Measurements from ENCODE around the gene KCNJ18.
"Not testable (repeated sequence)": the region's sequence is repeated elsewhere in the genome, so short reads cannot be mapped to it uniquely, and the experiment has no call there.

KCNJ18 gene

DNA sequence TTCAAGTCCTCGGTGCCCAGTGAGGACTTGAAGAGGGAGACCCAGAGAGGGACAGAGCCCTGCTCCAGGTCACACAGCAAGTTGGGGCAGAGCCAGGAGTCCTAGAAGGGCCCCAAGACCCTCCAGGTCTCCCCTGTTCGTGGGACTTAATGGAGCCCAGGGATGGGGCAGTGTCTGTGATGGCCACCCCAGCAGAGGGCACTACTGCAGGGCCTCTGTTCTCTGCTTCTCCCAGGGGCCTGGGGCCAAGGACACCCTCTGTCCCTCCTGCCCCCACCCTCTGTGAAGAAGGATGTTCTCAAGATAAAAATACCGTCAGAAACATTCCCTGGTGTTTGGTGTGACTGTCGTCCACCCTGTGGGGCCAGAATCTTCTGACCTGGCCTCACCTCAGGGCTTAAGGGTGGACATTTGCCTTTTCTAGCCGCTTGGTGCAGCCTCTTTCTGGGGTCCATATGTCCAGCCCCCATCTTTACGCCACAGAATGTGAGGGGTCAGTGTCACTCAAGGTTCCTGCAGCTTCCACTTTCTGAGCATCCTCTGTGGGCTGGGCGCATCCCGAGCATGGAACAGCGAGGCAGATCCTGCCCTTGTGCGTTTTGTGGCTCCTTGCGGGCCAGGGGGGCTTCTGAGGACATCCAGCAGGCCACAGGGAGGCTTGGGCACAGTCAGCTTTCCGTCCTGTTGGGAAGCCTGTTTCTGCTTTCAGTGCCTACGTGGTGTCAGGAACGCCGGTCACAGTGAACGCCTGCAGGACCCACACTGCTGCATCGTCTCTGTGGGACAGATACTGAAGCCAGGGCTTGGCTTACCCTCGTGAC lies at the start of gene KCNJ18:
Gene KCNJ18 (plus strand): TSS at position 641 of the 821 bp plus-strand sequence. CDS start 10,264 bp downstream, outside the sequence.
- not testable (repeated sequence) for H3K9me3 Mint-ChIP-seq, DNase-seq, H3K4me3 Mint-ChIP-seq, H3K4me1 Mint-ChIP-seq, H3K27ac Mint-ChIP-seq, ATAC-seq, H3K27me3 Mint-ChIP-seq

- H3K4me1 Mint-ChIP-seq, DNase-seq, ATAC-seq, H3K27me3 Mint-ChIP-seq, H3K4me3 Mint-ChIP-seq: not testable (repeated sequence)
- Mint-ChIP-seq H3K9me3 (peaks cover 0 to 14% of the 10 kb centered on the region in 2 donors), H3K27ac (peak overlapping the region in 1 of 2 donors; percentile 49)
These were observed 44.2 kb upstream of the KCNJ18 start for GRCh38 chr17:21648125-21648524.

DNA sequence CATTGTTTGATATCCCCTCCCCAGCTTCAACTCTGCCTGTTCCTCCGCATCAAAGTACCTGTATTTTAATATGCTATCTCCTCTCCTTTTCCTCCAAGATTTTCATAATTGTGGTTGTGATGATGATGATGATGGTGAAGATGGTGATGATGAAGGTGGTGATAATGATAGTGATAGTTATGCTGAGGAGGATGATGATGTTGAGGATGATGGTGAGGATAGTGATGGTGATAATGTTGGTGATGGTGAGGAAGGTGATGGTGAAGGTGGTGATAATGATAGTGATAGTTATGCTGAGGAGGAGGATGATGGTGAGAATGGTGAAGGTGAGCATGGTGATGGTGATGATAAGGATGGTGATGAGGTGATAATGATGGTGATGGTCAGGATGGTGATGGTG lies 42.3 kb upstream of the KCNJ18 start:
- not testable (repeated sequence) for DNase-seq, H3K4me1 Mint-ChIP-seq, H3K27ac Mint-ChIP-seq, H3K4me3 Mint-ChIP-seq, H3K27me3 Mint-ChIP-seq, ATAC-seq
- H3K9me3 Mint-ChIP-seq: peaks cover 0 to 14% of the 10 kb centered on the region in 2 donors

GRCh38 chr17:21652049-21652448 lies 40.3 kb upstream of the KCNJ18 start:
- not testable (repeated sequence) for DNase-seq, H3K4me1 Mint-ChIP-seq, ATAC-seq, H3K4me3 Mint-ChIP-seq, H3K27me3 Mint-ChIP-seq
- Mint-ChIP-seq H3K27ac (peak overlapping the region in 1 of 2 donors; percentile 39), H3K9me3 (peaks cover 0 to 14% of the 10 kb centered on the region in 2 donors)

DNA sequence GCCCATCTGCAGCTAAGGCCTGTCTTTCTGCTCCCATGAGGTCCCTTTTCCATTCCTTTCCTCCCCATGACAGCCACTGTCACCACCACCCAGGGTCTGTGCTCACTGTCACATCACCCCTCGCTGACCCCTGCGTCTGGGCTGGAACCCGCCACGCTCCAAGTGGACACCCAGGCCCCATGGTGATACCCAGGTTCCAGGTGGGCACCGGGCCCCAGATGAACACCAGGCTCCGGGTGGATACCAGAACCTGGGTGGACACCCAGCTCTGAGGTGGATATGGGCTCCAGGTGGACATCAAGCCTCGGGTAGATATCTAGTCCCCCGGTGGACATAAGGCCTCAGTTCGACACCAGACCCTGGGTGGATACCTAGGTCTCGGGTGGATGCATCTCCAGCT lies 39.1 kb upstream of the KCNJ18 start:
- not testable (repeated sequence) for H3K4me3 Mint-ChIP-seq, DNase-seq, H3K27me3 Mint-ChIP-seq, ATAC-seq, H3K27ac Mint-ChIP-seq, H3K4me1 Mint-ChIP-seq
- H3K9me3 Mint-ChIP-seq: peaks cover 0 to 14% of the 10 kb centered on the region in 2 donors

DNA sequence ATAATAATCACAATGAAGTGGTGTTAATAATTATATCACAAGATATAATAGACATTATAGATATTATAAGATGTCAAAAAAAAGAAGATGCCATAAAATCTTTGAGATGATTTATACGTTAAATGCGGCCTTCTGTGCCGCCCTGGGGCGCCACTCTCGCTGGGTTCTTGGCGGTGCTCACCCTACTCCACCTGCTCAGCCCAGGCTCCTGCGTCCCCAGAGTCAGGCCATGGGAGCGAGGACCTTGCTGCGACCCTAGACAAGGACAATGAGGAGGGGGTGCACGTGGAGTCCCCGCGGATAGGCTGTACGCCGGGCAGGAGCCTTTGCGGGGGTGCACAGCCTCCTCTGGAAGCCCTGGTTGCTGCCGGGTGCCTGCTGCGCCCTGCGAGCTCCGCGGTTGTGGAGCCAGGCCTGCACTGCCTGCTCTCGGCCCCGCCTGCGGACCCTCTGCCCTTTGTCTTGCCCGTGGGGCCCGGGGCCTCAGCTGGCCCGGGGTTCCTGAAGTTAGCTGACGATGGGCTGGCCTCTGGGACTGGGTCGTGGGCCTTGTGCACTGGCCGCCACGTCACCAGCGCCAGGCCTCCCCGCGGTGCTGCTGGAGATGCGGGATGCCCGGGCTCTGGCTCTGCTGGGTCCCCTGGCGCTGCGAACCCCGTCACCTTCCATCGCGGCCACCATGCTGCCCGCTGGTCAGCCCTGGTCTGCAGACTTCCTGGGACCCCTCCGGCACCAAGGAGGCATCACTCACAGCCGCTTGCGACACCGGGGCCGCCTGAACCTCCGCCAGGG lies 35.6 kb upstream of the KCNJ18 start:
- not testable (repeated sequence) for H3K27me3 Mint-ChIP-seq, DNase-seq, H3K4me3 Mint-ChIP-seq, H3K9me3 Mint-ChIP-seq, ATAC-seq, H3K4me1 Mint-ChIP-seq, H3K27ac Mint-ChIP-seq

- H3K4me1 Mint-ChIP-seq, ATAC-seq, H3K27ac Mint-ChIP-seq, H3K4me3 Mint-ChIP-seq, DNase-seq, H3K27me3 Mint-ChIP-seq: not testable (repeated sequence)
- H3K9me3 Mint-ChIP-seq: peaks cover 8 to 10% of the 10 kb centered on the region in 2 donors
These were observed 32.7 kb upstream of the KCNJ18 start for GRCh38 chr17:21659635-21660034.

- H3K27ac Mint-ChIP-seq, ATAC-seq, H3K4me1 Mint-ChIP-seq, H3K4me3 Mint-ChIP-seq, DNase-seq, H3K27me3 Mint-ChIP-seq: not testable (repeated sequence)
- peaks cover 8 to 10% of the 10 kb centered on the region in 2 donors for H3K9me3 Mint-ChIP-seq
These were observed 30.9 kb upstream of the KCNJ18 start for GRCh38 chr17:21661455-21661854.

DNA sequence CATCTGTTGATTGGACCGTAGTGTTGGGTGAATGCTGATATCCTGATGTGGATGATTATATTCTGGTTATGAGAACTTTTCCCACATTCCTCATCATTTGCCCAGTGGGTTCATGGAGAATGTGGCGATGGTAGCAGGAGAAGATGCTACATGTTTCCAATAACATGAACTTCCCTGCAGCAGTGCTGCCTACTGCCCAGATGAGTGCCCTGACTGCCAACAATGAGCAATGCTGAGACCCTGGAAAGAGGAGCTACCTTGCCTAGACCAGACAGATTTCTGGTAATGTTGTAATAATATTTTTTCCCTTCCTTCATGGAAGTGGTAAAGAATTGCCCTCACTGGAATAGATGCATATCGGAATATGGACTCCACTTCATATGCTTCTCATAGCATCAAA lies 29.2 kb upstream of the KCNJ18 start:
- H3K9me3 Mint-ChIP-seq: peaks cover 8 to 17% of the 10 kb centered on the region in 2 donors
- H3K4me3 Mint-ChIP-seq, DNase-seq, H3K27ac Mint-ChIP-seq, H3K4me1 Mint-ChIP-seq, ATAC-seq, H3K27me3 Mint-ChIP-seq: not testable (repeated sequence)

- not testable (repeated sequence) for H3K27me3 Mint-ChIP-seq, ATAC-seq, DNase-seq, H3K4me3 Mint-ChIP-seq, H3K4me1 Mint-ChIP-seq, H3K27ac Mint-ChIP-seq
- peaks cover 8 to 17% of the 10 kb centered on the region in 2 donors for H3K9me3 Mint-ChIP-seq
These were observed 28.5 kb upstream of the KCNJ18 start for GRCh38 chr17:21663614-21664474.

DNA sequence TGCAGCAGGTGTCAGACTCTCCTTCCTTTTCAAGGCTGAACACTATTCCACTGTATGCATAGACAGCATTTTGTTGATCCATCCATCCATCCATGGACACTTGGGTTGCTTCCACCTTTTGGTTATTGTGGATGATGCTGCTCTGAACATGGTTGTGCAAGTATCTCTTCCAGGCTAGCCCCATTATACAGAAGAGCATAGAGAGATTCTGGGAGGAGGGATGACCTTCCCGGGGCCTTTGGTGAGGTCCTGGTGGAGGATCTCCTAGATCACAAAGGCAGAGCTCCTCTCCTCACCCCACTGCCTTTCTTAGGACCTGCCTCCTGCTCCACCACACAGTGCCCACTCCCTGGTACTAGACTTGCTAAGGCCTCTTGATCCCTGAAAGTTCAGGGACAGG lies 27.2 kb upstream of the KCNJ18 start:
- DNase-seq, H3K27ac Mint-ChIP-seq, H3K4me3 Mint-ChIP-seq, H3K4me1 Mint-ChIP-seq, H3K27me3 Mint-ChIP-seq, ATAC-seq: not testable (repeated sequence)
- H3K9me3 Mint-ChIP-seq: peaks cover 8 to 17% of the 10 kb centered on the region in 2 donors

- DNase-seq, ATAC-seq: not testable (repeated sequence)
These were observed 26.3 kb upstream of the KCNJ18 start for GRCh38 chr17:21665935-21666493.

GRCh38 chr17:21666711-21667412 lies 25.5 kb upstream of the KCNJ18 start:
- not testable (repeated sequence) for H3K27me3 Mint-ChIP-seq, H3K4me1 Mint-ChIP-seq, ATAC-seq, DNase-seq, H3K4me3 Mint-ChIP-seq, H3K27ac Mint-ChIP-seq
- peaks cover 8 to 17% of the 10 kb centered on the region in 2 donors for H3K9me3 Mint-ChIP-seq

More at GRCh38 chr17:21665935-21666493, 26.3 kb upstream of the KCNJ18 start:
- H3K4me3 Mint-ChIP-seq, H3K27me3 Mint-ChIP-seq, H3K27ac Mint-ChIP-seq, H3K4me1 Mint-ChIP-seq: not testable (repeated sequence)
- H3K9me3 Mint-ChIP-seq: peaks cover 8 to 17% of the 10 kb centered on the region in 2 donors

- H3K27ac Mint-ChIP-seq, H3K4me1 Mint-ChIP-seq, DNase-seq, H3K4me3 Mint-ChIP-seq, H3K27me3 Mint-ChIP-seq, ATAC-seq: not testable (repeated sequence)
- H3K9me3 Mint-ChIP-seq: peaks cover 8 to 17% of the 10 kb centered on the region in 2 donors
These were observed 24.8 kb upstream of the KCNJ18 start for GRCh38 chr17:21667413-21668117.
